Forelimb muscle (tissue), 1 donor: ENCODE results near the gene TRIM47. TPM values are rescaled to one million over a fixed set of nuclear protein-coding genes. Genes with fewer than 3 reads are reported as not detected.

ENCODE experiments used
- DNase-seq: peaks from one replicate; pipeline ENCODE4 v3.0.0-alpha.2; 2013; ENCODE audit warnings: low read depth
- polyA plus RNA-seq: library from polyadenylated mRNA; unstranded; fragments of 120-200 nt; gene quantifications from one replicate; pipeline ENCODE4 v1.2.1, GENCODE V29; 2013; ENCODE audit not compliant: insufficient read length

TRIM47 gene
- polyA plus RNA-seq, 1 donor, result 19.3 TPM

DNA sequence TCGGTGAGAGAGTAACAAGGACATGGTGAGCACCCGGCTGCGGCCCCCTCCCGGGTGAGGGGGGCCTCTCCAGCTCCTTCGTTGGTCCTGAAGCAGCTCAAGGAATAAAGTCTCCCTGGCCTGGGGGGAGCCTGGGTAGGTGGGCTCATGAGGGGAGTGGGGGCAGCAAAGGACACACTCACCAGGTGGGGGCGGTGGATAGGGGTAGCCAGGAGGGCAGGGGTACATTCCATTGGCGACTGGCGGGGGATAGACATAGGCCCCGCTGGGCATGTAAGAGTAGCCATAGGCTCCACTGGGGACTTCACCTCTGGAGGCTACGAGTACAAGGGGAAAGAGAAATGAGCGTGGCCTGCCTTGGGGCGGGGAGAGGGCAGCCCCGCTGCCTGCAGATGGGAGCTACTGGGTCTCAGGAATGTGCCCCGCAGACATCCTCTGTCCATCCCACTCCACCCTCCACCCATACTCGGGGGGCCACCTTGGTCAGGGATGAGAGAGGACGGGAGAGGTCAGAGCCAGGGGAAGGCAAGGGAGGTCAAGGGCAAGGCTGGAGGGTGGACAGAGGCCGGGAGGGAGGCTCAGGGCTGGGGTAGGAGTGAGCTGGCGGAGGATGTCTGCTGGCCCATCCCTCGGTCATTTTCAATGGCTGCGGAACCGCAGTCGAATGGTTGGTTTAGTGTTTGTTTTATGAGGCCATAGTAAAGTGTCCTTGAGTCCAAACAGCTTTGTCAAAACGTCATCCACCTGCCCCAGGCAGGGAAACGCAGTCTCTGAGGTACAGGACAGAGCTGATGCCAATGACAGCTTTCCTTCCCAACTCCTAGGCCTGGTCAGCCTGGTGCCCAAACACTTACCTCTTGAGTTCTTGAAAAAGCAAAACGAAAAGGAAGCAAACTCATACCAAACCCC, 30.5 kb downstream of the TRIM47 start:
- no peak for DNase-seq

DNA sequence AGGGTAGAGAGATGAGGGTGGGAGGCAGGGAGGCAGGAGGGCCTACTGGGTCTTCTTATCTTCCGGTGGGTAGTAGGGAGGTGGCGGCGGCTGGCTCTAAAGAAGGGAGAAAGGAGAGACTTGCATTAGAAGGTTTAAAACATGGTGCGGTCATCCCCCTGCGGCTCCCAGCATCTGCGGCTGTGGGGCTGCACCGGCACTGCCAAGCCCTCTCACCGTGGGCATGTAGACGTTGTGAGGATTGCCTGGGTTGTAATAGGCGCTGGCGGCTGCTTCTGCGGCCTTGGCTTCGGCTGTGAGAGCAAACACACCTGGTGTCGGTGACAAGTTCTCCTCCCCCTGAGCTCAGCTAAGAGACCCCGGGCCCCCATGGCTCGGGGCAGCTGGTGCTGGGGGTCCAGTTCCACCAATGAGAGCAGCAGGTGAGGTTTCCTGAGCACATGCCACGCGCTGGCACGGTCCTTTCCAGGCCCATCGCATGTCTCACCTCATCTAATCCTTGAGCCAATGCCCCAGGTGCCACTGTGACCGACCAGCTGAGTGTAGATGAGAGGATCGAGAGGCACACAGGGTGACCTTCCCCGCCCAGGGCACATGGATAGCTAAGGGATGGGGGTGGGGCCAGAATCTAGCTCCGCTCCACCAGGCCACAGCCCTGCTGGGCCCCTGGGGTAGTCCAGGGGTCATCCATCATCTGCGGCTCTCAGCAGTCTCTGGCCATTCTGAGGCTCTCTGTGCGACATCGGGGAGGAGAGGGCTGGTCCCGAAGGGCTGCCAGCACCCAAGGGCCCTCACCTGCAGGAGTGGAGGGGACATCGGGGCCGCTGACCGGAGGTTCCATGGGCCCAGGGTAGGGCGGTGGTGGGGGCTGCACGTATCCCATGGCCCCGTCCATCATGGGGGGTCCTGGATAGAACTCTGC, 31.4 kb downstream of the TRIM47 start:
- no peak for DNase-seq

DNA sequence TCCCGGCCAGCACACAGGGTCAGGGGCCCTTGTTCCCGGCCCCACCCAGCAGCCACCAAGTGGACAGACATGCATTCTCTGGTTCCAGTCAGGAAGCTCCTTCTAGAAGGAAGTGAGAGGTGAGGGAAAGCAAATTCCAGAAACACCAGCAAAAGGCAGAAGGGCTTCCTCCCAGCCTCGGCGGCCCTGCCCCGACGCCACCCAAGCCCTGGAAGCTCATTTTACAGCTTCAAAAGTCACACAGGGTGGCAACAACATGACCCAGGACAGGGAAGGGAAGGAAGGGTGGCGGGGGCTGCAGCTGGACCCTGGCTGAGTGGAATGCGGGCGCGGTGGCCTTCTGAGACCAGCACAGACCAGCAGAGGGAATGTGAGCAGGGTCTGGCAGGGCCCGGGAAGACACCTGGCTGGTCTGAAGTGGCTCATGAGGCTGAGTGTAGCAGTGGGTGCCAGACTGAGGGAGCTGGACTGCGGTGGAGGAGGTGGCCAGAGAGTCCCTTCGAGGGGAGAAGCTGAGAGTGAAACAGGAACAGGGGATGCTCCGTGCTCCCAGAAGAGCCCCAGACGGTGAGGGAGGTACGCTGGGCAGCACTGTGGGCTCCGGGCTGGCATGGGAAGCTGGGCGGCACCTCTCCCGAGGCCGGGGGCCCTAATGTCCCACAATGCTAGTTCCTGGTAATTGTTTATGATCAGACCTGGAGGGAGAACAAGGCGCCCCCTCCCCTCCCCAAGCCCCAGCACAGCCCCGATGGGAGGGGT, 32.3 kb downstream of the TRIM47 start:
- no peak for DNase-seq

DNA sequence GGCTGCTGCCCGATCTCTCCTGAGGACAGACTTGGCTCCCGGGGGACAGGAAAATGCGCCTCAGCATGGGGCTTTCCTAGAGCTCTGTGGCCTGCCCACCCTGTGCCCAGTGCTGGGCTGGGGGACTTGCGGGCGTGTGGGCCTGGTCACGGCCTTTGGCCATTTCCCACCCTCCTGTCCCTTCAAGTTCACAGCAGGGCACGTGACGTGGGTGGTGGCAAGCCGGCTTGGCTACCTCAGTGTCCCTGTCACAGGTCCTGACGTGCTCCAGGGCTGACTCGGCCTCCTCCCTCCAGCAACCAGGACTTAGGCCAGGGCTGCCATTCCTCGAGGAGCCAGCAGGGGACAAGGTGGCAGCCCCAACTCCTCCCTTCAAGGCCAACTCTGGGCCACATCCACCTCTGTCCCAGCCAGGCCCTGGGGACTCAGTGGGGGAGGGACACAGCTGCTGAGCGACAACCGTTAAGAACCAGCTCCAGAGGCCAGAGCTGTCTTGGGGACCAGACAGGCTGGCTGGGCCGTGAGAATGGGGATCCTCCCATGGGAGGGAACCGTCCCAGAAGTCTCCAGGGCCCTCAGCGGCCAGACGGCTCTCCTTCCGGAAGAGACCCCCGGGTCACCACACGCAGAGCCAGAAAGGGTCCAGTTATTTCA, 33.2 kb downstream of the TRIM47 start:
- DNase-seq, result no peak

DNA sequence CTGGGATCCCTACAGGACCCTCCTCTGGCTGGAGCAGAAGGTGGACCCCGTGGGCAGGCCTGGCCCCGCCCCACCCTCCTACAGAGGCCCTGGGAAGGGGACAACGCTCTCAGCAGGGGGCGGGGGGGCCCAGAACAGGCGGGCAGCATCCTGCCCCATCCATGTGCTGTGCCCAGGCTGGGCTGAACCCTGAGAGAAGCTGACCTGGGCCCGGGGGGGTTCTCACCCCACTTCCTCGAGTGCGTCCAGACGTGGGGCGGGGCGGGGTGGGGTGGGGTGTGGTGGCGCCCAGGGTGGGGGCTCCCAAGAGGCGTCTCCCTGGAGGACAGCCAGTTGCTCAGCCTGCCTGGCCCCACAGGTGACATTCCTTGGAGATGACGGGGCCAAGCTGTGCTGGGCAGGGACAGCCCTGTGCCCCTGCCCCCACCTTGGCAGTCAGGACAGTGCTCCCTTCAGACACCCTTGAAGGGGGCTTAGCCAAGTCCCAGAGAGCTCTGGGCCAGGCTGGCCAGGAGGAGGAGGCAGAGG, 33.8 kb downstream of the TRIM47 start:
- DNase-seq, result no peak

DNA sequence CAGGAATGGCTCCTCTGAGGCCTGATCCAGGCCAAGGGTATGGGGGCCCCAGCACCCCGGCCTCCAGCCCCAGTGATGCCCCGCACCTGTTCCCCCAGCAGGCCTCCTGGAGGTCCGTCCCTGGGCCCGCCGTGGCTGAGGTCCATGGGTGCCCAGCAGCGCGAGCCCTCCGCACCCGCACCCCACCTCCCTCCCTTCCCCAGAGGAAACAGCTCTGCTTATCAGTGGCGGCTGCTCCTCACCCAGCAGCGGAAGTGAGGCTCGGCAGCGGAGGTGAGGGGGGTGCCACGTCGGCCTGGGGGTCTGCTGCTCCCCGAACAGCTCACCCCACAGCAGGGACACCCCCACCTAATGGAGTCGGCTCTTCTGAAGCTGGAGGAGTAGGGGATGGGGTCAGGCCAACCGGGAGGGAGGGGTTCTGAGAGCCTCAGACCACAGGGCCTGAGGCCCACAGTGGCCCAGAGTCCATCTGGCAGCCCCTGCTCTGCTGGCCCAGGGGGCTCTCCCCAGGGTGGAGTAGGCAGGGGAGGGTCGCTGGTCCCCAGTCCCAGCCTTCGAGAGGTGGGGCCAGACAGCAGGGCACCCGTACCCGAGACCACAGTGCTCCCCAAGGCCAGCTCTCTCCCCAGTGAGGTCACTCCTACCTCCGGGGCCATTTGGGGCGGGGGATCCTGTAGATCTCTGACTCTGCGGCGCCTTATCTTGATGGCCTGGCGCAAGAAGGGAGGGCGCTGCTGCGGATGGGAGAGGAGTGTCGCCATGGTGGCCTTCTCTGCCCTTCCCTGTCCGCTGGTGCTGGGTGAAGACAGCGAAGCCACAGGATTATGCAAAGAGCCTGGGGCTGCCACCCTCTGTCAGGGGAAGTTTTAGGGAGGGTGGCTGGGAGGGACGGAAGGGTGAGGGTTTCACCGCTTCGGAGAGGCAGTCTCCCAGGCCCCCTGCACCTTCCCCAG, 34.5 kb downstream of the TRIM47 start, which contains the start of gene UNC13D:
TSS of gene UNC13D (minus strand) at position 828 of the 953 bp plus-strand sequence. CDS start at position 761, 67 bp downstream.
- DNase-seq, result no peak

DNA sequence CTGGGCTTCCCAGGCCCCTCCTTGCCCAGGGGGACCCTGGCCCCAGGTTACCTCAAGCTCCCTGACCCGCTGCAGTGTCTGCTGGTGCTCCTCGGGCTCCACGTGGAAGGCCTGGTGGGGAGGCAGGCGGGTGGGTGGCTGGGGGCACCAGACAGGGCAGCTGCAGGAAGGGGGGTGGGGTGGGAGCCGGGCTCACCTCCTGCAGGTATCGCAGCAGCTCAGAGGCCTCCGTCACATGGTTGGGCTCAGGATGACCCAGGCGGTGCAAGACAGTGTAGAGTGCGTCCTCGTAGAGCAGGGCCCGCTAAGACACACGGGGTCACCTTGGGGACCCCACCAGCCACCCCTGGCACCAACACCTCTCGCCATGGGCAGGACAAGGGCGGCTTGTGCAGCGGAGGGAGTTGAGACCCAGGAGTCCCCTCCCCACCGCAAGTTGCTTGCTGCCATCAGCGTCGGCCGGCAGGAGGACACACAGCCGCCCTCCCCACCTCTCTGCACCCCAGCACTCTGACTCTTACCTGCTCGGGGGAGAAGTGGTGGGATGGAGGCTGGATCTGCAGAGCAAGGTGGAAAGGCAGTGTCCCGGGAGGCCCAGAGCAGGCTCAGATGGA, 35.3 kb downstream of the TRIM47 start:
- no peak for DNase-seq

DNA sequence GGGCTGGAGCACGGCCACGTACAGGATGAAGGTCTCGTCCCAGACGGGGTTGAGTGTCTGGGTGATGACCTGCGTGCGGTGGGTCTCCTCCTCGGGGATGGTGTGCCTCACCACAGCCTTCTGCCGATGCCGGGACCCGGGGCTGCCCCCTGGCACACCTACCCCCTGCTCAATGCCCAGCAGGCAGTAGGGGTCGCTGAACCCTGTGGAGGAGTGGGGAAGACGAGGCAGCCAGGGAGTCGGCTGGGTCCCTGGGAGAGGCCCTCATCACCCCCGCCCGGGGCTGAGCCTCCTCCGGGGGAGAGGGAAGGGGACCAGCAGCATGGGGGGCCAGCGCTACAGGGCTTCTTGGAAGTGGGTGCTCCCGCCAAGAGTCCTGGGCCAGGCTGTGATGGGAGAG, 36.0 kb downstream of the TRIM47 start:
- DNase-seq, result no peak

DNA sequence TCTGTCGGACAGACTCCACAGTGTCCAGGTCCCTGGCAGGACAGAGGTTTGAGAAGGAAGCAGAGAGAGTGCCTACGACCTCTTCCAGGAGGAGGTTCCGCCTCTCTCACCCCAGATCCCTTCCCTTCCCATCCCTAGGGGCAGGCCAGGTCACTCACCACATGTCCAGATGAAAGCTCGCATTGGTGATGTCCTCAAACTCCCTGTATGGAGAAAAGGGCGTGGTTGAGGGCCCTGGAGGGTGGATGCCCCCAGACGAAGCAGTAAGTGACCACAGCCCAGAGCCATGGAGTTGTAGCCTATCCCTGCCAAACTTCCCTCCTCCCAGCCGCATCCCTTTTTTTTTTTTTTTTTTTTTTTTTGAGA, 37.6 kb downstream of the TRIM47 start:
- no peak for DNase-seq

DNA sequence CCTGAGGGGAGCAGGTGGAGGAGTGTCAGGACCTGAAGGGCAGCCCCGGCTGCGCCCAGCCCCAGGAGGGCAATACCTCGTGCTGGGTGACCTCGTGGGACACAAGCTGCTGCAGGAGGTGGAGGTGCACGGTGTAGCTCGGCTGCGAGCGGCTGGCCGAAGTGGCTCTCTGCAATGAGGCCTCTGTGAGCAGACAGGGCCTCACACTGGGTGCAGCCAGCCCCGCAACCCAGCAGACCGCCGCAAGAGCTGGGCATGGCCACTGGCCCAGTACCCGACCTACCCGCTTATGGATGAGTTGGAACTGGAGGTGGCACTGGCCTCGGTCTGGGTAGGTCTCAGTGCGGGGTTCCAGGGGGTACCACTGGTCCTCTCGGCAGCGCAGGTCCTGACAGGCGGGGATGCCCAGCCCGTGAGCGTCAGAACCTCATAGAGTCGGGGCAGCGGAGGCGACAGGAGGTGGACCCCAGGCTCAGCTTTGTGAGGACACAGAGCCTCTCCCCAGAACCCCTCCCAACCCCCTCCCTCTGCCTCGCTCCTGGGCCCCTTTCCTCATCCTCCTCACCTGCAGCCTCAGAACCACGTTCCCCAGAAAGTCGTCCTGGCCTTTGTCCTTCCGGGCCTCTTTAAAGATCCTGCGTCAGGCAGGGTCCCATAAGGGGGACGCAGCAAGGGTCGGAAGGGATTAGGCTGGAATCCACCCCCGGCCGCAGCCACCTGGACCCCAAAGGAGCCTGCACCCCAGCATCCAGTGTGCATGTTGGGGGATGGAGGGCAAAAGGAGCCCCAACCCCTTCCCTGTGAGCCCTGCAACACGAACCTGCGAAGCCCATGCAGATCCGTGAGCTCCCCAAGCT, 38.2 kb downstream of the TRIM47 start:
- no peak for DNase-seq

DNA sequence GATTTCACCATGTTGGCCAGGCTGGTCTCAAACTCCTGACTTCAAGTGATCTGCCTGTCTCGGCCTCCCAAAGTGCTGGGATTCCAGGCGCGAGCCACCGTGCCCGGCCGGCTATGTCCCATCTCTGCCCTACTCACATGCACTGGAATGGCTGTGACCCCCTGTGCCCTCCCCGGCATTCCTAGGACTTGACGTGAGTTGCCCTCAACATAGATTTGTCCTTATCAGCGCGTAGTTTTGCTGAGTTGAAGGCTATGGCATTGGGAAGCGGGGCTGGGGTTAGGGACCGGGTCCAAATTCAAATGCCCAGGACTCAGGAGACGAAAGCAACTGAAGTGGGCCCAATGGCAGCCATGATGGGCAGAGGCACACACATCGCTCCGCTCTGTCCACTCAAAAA, 40.0 kb downstream of the TRIM47 start:
- no peak for DNase-seq

DNA sequence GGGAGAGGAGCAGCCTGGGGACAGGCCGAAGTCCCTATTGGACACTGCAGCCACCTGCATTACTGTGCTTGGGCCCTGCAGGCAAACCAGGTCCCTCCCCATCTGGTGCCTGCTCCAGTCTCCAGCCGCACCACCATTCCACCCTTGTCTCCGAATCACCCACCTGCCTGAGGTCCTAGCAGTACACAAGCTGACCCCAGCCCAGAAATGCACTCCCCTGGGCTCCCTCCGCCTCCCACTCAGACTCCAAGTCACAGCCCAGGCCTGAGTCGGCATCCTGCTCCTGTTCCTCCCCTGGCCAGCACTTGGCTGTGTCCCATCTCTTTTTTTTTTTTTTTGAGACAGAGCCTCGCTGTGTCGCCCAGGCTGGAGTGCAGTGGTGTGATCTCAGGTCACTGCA, 40.5 kb downstream of the TRIM47 start:
- no peak for DNase-seq

DNA sequence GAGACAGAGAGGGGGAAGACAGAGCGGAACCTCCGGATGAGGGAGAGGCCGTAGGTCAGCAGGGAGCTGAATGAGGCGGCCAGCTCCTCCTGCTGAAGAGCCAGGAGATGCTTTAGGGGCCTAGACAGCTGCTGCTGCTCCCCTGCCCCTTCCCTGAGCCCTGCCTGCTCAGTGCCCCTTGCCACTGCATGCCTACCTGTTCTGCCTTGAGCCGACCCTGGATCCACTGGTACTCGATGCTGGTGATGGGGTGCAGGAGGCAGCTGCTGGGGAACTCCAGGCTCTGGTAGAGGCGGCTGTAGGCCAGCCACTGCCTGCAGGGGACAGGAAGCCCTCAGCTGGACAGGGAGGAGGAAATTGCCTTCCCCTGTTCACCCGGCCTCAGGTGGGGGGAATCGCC, 41.8 kb downstream of the TRIM47 start:
- no peak for DNase-seq

DNA sequence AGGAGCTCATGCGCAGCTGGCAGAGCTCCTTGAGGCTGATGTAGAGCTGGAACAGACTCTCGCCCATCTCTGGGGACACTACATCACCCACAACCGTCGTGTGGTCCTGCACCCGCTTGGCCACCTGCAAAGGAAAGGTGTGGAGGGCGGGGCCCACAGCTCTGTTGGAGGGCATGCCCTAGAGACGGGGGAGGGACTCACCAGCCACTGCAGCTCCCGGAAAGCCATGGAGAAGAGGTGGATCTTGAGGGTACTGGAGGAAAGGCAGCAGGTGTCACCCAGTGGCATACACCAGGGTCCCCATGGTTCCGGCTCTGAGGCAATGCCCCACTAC, 42.8 kb downstream of the TRIM47 start:
- no peak for DNase-seq

DNA sequence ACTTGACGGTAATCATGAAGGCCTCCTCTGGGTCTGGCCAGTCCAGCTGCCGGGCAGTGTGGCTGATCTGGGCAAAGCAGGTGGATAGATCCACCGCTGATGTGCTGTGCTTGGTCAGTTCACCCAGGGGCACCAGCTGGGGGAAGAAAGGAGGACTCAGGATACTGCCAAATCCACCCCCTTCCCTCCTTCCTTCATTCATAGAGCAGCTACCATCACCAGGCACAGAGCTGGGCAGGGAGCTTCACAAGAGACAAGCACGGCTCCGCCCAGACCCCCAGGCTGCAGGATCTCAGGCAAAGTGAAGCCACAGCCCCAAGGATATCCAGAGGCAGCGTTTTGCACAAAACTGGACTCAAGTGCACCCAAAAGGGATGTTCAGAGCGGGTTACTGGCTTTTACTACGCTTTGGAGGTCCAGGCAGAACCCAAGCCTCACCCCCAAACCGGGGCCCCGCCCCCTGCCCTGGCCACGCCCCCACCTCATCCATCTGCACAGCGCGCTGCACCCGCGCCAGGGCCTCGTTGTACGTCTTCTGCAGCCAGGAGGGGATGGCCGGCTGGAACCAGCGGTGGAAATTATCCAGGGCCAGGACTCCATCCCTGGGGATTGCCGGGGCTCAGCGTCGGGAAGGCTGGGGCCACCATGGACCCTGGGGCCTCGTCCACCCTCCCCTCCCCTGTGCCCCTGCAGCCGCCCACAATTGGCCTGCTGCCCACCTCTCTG, 43.3 kb downstream of the TRIM47 start:
- DNase-seq, result no peak

DNA sequence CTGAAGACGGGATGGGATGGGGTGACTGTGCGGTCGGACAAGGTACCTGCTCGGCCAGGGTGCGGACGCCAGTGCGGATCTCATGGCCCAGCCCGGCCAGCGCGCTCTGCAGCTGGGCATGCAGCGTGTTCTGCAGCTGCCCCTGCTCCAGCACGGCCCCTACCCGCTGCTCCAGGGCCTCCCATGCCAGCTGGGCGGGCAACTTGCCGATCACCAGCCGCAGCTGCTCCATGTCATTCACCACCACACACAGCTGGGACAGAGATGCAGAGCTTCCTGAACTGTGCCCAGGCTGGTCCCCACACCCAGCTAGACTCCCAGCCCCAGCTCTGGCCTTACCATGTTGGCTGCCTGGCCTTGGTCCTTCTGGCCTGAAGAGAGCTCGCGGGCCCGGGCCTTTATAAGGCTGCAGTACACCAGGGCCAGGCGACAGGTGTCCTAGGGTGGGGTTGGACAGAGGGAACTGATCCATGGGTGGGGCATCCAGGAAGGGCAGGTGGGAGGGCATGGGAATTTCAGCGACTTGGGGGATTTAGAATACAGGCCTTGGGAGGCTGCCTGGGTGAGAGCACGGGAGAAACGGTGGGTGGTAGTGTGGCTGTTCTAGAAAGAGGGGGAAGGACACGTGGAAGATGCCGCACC, 44.0 kb downstream of the TRIM47 start:
- DNase-seq, result no peak

DNA sequence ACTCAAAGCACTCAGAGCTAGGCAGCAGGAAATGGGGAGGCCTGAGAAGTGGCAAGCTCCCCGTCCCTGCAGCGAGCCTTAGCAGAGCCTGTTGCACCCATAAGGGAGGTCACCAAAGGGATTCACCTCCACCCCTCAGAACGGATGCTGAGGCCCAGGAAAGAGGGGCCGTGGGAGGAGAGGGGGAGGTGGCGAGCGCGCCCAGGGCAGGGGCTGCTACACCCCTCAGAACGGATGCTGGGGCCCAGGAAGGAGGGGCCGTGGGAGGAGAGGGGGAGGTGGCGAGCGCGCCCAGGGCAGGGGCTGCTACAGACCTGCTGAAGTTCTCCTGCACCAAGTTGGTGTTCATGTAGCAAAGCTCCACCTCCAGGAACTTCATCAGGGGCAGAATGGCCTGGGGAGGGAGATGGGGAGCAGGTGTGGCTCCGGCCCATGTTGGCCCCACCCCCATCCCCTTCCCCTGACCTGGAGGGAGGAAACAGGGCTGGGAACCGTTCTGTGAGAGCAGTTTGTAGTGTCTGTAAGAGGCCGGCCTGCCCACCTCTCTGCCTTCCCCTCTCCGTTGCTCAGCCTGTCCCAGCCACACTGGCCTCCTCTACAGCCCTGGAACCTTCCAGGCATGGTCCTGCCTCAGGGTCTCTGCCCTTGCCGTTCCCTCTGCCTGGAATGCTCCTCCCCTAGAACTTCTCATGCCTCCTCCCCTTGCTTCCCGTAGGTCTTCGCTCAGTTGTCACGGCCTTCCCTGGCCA, 45.6 kb downstream of the TRIM47 start:
- DNase-seq, result no peak
